Cardiac fibroblast (primary cell): Measurements from ENCODE around the gene SYNDIG1L.

ENCODE experiments used
- DNase-seq, 2 donors: peaks; one replicate each; pipeline versions ENCODE4 v3.0.0 to v3.0.0-alpha.2; 2010; ENCODE audit warnings: low read depth in 2 of 2
- H3K4me3 ChIP-seq, 2 donors: replicated peaks in 1 of 2; 1 replicate in 1 of 2; 2 replicates in 1 of 2; pipeline ENCODE4 v1.5.1; 2011; ENCODE audit warnings: low read depth in 2 of 2, low read length in 2 of 2, mild to moderate bottlenecking in 2 of 2, moderate library complexity in 1 of 2
- TF ChIP-seq, protein P1 (sequence below): IDR thresholded peaks from one replicate; pipeline ENCODE4 v1.5.1; 2011; ENCODE audit warnings: low read depth, mild to moderate bottlenecking, low read length, inconsistent platforms

Gene SYNDIG1L

DNA sequence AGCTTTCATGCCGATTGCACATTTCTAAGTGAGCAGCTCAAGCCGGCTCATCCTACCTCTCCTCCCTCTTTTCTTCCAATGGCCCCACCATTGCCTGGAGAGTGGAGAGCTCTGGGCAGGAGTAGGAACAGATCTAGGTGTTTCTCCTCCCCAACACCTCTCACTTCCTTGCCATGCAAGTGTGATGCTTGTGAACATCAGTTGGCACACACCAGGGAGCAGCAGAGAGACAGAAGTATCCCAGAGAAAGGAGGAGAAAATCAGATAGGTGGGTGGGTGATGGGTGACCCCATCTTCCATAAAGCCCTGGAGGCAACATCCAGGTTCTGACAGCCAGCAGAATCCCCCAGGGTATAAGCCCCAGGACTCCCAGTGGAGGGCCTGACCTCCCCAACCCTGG lies 39.3 kb upstream of the SYNDIG1L start:
- no peak overlapping the region for H3K4me3 ChIP-seq
- TF ChIP-seq, protein P1, sequence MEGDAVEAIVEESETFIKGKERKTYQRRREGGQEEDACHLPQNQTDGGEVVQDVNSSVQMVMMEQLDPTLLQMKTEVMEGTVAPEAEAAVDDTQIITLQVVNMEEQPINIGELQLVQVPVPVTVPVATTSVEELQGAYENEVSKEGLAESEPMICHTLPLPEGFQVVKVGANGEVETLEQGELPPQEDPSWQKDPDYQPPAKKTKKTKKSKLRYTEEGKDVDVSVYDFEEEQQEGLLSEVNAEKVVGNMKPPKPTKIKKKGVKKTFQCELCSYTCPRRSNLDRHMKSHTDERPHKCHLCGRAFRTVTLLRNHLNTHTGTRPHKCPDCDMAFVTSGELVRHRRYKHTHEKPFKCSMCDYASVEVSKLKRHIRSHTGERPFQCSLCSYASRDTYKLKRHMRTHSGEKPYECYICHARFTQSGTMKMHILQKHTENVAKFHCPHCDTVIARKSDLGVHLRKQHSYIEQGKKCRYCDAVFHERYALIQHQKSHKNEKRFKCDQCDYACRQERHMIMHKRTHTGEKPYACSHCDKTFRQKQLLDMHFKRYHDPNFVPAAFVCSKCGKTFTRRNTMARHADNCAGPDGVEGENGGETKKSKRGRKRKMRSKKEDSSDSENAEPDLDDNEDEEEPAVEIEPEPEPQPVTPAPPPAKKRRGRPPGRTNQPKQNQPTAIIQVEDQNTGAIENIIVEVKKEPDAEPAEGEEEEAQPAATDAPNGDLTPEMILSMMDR: no peak
- no peak for DNase-seq

DNA sequence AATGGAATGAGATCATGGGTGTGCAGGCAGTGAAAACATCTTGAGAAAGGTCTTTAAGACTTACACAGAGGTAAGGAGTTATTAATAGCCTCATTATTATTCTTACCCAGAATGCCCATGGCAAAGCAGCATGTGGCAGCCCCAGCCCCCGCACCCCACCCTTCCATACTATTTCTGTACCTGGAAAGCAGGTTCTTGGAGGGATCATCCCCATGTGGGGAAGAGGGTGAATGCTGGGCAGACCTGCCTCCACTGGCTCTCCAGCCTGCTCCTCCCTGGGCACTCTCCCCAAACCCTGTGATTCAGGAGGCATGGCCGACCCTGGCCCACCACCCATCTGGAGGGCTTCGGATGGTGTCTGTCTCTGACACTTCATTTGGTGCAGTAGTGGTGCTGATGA lies 38.8 kb upstream of the SYNDIG1L start:
- TF ChIP-seq, protein P1: no peak
- no peak overlapping the region for H3K4me3 ChIP-seq
- no peak for DNase-seq

DNA sequence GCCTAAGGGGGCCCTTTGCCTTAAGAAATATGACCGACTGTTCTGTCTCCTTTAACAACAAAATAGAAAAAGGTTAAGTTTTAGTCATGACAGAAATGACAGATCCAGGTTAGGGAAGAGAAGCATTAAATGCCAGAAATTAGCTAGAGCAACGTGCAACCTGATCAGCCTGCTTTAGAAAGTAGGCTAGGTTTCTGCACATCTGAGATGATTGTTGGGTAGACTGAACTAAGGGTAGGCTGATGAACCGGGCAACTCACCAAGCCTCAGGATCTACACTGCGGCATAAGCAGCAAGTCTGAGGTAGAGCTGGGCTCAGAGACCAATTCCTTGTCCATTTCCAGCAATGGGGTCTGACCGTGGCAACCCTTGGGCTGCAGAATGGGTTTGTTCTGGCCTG lies 37.7 kb upstream of the SYNDIG1L start:
- TF ChIP-seq, protein P1: no peak
- DNase-seq: no peak
- no peak overlapping the region for H3K4me3 ChIP-seq

DNA sequence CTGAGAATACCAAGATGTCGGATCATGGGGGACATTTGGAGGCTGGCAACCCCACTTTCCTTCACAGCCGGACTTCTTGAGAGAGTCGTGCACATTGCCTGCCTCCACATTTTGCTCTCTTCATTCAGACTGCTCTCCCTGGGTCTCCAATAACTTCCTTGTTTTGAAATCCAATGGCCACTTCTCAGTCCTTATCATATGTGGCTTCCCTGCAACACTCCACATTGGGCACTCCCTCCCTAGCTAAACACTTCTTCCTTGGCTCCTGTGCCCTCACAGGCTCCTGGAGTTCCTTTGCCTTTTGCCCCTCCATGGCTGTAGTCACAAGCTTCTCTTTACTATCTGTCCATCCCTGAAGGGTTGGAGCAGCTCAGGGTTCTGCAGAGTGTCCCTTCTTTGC lies 37.0 kb upstream of the SYNDIG1L start:
- H3K4me3 ChIP-seq: no peak overlapping the region
- TF ChIP-seq, protein P1: no peak
- DNase-seq: no peak

DNA sequence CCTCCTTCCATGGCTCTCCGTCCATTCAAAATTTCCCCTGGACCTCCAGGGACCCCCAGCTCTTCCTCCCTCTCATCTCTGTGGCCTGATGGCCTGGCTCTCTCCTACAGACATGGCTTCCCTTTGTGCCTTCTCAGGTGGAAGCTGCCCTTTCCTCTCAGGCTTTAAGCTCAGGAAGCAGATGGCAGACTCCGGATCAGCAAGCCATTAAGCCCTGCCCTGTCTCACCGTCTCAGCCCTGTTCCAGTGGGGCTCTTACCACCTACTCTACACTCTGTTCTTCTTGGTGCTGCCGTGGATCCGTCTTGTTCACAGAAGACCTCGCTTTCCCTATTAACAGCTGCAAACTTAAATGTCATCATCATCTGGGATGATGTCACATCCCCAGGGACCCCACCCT lies 34.0 kb upstream of the SYNDIG1L start:
- H3K4me3 ChIP-seq: no peak overlapping the region
- DNase-seq: no peak
- TF ChIP-seq, protein P1: no peak

DNA sequence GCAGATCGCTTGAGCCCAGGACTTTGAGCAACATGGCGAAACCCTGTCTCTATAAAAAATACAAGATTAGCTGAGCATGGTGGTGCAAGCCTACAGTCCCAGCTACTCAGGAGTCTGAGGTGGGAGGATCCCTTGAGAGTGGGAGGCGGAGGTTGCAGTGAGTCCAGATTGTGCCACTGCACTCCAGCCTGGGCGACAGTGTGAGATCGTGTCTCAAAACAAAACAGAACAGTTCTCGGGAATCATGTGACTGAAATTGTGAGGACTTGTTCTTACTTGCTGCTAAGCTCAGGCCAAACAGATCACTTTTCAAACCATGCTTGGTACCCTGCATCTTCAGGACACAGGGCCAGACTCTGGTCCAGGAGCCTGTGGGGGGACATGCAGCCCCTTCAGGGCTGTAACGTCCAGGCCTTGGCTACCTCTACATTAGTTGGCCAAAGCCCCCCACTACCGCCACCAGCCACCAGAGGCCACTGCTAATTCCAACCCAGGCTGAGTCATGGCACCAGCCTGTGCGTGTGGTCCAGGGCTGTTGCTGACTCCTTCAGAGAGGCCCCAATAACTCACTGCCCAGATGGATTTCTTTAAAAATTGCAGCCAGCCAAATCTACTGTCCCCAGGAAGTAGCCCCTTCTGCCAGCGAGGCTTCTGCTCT lies 33.4 kb upstream of the SYNDIG1L start:
- DNase-seq: peak; percentile 65 to 76
- TF ChIP-seq, protein P1: peak; percentile 91
- no peak overlapping the region for H3K4me3 ChIP-seq

DNA sequence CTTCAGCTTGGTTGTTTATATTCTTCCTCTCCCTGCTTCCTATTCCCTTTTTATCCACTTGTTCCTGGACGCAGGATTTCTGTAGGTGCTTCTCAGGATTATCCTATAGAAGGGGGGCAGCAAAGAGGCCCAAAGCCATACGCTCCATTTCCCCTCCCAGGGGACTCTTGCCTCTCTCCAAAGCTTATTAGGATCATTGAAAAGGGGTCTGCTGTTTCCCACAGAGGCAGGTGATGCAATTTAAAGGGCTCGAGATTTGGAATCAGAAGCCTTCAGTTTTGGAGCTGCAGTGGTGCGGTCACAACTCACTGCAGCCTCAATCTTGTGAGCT lies 31.5 kb upstream of the SYNDIG1L start:
- no peak overlapping the region for H3K4me3 ChIP-seq
- no peak for DNase-seq
- TF ChIP-seq, protein P1: no peak
